Panc1 (cell line): ENCODE data around the gene MSI2. TPM values are rescaled to one million over a fixed set of nuclear protein-coding genes. Genes with fewer than 3 reads are reported as not detected.

ENCODE experiments used
- ATAC-seq: fragments of 200-7000 bp; cut with Tn5 transposase; 2 replicates; pipeline ENCODE4 v1.9.1; 2020; ENCODE audit warnings: mild to moderate bottlenecking, moderate library complexity
- BruUV-seq: library from RNA; stranded (reverse); fragments of 400-500 nt; replicated peaks from 2 replicates; lab custom pipeline; 2021; lab: Mats Ljungman, UMichigan
- CTCF ChIA-PET: fragments of 300-600 bp; sonication (Branson Sonifier 250); formaldehyde crosslinking; loops from one replicate; lab custom pipeline; 2022; ENCODE audit warnings: antibody characterized with exemption; lab: Charles Lee
- POLR2A ChIA-PET: fragments of 300-600 bp; sonication (Branson Sonifier 250); formaldehyde crosslinking; loops from one replicate; lab custom pipeline; 2022; ENCODE audit warnings: antibody characterized with exemption; lab: Charles Lee
- DNase-seq: peaks from one replicate; pipeline ENCODE4 v3.0.0-alpha.2; 2010; ENCODE audit warnings: low read depth, low spot score
- H3K27ac ChIP-seq: 2 replicates; pipeline ENCODE4 v1.5.1; 2011; ENCODE audit warnings: mild to moderate bottlenecking, low read length, inconsistent platforms
- H3K27me3 ChIP-seq: fragments of 200-500 bp; sonication (Bioruptor generic); 2 replicates; pipeline ENCODE4 v1.6.0; 2014; ENCODE audit warnings: low read length, inconsistent platforms; ENCODE audit not compliant: control insufficient read depth, insufficient read depth
- H3K36me3 ChIP-seq: fragments of 200-500 bp; sonication (Bioruptor generic); 2 replicates; pipeline ENCODE4 v1.5.1; 2014; ENCODE audit warnings: inconsistent platforms, mild to moderate bottlenecking, low read length, moderate library complexity; ENCODE audit not compliant: control insufficient read depth, insufficient read depth
- H3K4me1 ChIP-seq: 2 replicates; pipeline ENCODE4 v1.5.1; 2011; ENCODE audit warnings: inconsistent platforms, mild to moderate bottlenecking, low read length, moderate library complexity; ENCODE audit not compliant: control insufficient read depth, insufficient read depth
- H3K4me3 ChIP-seq, 2 experiments: 2 replicates each; pipeline ENCODE4 v1.5.1; 2011 to 2012; ENCODE audit warnings: low read depth in 2 of 2, low read length in 2 of 2, mild to moderate bottlenecking in 2 of 2, inconsistent platforms in 1 of 2, moderate library complexity in 1 of 2
- H3K9me3 ChIP-seq: fragments of 200-500 bp; sonication (Bioruptor generic); 2 replicates; pipeline ENCODE4 v1.5.1; 2014; ENCODE audit warnings: low read depth, mild to moderate bottlenecking, inconsistent platforms, low read length, moderate library complexity; ENCODE audit not compliant: control insufficient read depth, insufficient read depth
- POLR2AphosphoS5 ChIP-seq: IDR thresholded peaks from 2 replicates; pipeline ENCODE4 v1.6.1; 2012; ENCODE audit warnings: mild to moderate bottlenecking, low read depth, low read length, moderate library complexity
- REST ChIP-seq, 2 experiments: IDR thresholded peaks; 2 replicates each; pipeline ENCODE4 v1.6.1; 2011 to 2012; ENCODE audit warnings: low read depth in 2 of 2, control low read depth in 1 of 2, low read length in 1 of 2, mild to moderate bottlenecking in 1 of 2, moderate library complexity in 1 of 2; ENCODE audit not compliant: insufficient read depth in 1 of 2
- SIN3A ChIP-seq: IDR thresholded peaks from 2 replicates; pipeline ENCODE4 v1.6.1; 2012; ENCODE audit warnings: low read depth, mild to moderate bottlenecking, low read length, moderate library complexity, borderline replicate concordance; ENCODE audit not compliant: insufficient read depth
- TCF7L2 ChIP-seq: IDR thresholded peaks from 2 replicates; pipeline ENCODE4 v1.6.1; 2011; ENCODE audit warnings: mild to moderate bottlenecking, low read depth, low read length, inconsistent platforms
- in situ Hi-C: cut with HindIII; loops from 2 replicates; pipeline ENCODE4 v1.10.0; 2016; ENCODE audit warnings: low sequenced_read_pairs, low pct_unique_long_range_greater_than_20kb
- intact Hi-C: fragments of 100-400 bp; cut with micrococcal nuclease; formaldehyde crosslinking; loops from one replicate; pipeline ENCODE4 v1.10.0; 2022; ENCODE audit not compliant: unreplicated experiment
- total RNA-seq: library from RNA; stranded (reverse); gene quantifications from one replicate; pipeline ENCODE4 v1.2.1, GENCODE V29; 2021; ENCODE audit not compliant: unreplicated experiment
- TF ChIP-seq, protein P1 (sequence below): fragments of 450-650 bp; IDR thresholded peaks from 2 replicates; pipeline ENCODE4 v1.5.1; 2017; ENCODE audit warnings: mild to moderate bottlenecking

MSI2 gene
- total RNA-seq, 1 experiment from 2014 or later = 38.5 TPM

DNA sequence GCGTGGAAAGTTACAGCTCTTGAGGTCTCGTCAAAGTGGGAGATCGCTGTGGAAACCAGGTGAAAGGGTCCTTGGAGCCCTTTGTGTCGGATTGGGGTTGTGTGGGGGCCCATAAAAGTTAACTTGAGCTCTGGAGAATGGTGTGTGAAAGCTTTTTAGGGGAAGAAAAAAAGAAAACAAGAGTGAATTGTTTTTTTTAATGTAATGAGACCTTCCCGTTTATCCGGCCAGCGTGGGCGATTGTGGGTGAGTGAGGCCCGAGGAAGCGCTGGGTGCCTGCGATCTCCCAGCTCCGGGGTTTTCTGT, 150.6 kb downstream of the MSI2 start:
- TF ChIP-seq REST (IDR thresholded peaks at IDR 0.05; ENCODE audit: insufficient read depth in 1 of 2, low read depth in 2 of 2, low read length in 1 of 2) (no peak), POLR2AphosphoS5 (no peak), TCF7L2 (no peak), SIN3A (no peak)
- TF ChIP-seq, protein P1, sequence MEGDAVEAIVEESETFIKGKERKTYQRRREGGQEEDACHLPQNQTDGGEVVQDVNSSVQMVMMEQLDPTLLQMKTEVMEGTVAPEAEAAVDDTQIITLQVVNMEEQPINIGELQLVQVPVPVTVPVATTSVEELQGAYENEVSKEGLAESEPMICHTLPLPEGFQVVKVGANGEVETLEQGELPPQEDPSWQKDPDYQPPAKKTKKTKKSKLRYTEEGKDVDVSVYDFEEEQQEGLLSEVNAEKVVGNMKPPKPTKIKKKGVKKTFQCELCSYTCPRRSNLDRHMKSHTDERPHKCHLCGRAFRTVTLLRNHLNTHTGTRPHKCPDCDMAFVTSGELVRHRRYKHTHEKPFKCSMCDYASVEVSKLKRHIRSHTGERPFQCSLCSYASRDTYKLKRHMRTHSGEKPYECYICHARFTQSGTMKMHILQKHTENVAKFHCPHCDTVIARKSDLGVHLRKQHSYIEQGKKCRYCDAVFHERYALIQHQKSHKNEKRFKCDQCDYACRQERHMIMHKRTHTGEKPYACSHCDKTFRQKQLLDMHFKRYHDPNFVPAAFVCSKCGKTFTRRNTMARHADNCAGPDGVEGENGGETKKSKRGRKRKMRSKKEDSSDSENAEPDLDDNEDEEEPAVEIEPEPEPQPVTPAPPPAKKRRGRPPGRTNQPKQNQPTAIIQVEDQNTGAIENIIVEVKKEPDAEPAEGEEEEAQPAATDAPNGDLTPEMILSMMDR = no peak
- no peaks in the 10 kb centered on the region for H3K9me3 ChIP-seq
- no peaks in the 10 kb centered on the region for H3K27me3 ChIP-seq
- DNase-seq (no peak), ATAC-seq (no peak)
- H3K36me3 ChIP-seq = no peaks in the 10 kb centered on the region
- H3K27ac ChIP-seq = no peak overlapping the region
- no peak overlapping the region for H3K4me3 ChIP-seq
- peaks cover 6% of the 10 kb centered on the region; the same call in 1 of the 2 replicates for H3K4me1 ChIP-seq
- CTCF ChIA-PET = no interaction called here
- intact Hi-C loops = no loop called here
- in situ Hi-C loops = no loop called here
- no TSS peak for BruUV-seq
- POLR2A ChIA-PET = no interaction called here

- Histone ChIP-seq H3K4me3 (no peak overlapping the region), H3K27ac (no peak overlapping the region), H3K27me3 (no peaks in the 10 kb centered on the region), H3K36me3 (no peaks in the 10 kb centered on the region), H3K9me3 (no peaks in the 10 kb centered on the region), H3K4me1 (peaks cover 6% of the 10 kb centered on the region; the same call in 1 of the 2 replicates)
- DNase-seq (no peak), ATAC-seq (no peak)
- in situ Hi-C loops (no loop called here), intact Hi-C loops (no loop called here)
- BruUV-seq = no TSS peak
- no peak for TF ChIP-seq TCF7L2
- TF ChIP-seq SIN3A = no peak
- TF ChIP-seq POLR2AphosphoS5 = no peak
- TF ChIP-seq, protein P1 = no peak
- no peak for TF ChIP-seq REST (IDR thresholded peaks at IDR 0.05; ENCODE audit: insufficient read depth in 1 of 2, low read depth in 2 of 2, low read length in 1 of 2)
- ChIA-PET CTCF (no interaction called here), POLR2A (no interaction called here)
Observed at GRCh38 chr17:57407287-57408070, 151.2 kb downstream of the MSI2 start.
